Keratinocyte (primary cell): Measurements from ENCODE around the gene MAG.

Experiments used
- CTCF ChIP-seq, 3 experiments: IDR thresholded peaks in 1 of 3; conservative IDR thresholded peaks in 1 of 3; optimal IDR thresholded peaks in 1 of 3; 2 replicates in 2 of 3; 3 replicates in 1 of 3; pipeline versions ENCODE3 to v1.5.1; 2011; ENCODE audit warnings: low read length in 3 of 3, mild to moderate bottlenecking in 3 of 3, moderate library complexity in 2 of 3, control low read depth in 1 of 3, inconsistent platforms in 1 of 3; ENCODE audit not compliant: insufficient read depth in 2 of 3; ENCODE audit errors: extremely low read depth in 1 of 3
- EZH2 ChIP-seq: IDR thresholded peaks from one replicate; pipeline ENCODE4 v1.6.1; 2012; ENCODE audit warnings: inconsistent platforms, mild to moderate bottlenecking, low read length, moderate library complexity

DNA sequence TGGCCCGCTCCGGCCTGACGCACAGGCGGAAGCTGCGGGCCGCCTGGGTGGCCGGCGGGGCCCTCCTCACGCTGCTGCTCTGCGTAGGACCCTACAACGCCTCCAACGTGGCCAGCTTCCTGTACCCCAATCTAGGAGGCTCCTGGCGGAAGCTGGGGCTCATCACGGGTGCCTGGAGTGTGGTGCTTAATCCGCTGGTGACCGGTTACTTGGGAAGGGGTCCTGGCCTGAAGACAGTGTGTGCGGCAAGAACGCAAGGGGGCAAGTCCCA is 60.2 kb downstream of the MAG start:
- no peak for TF ChIP-seq CTCF (optimal IDR thresholded peaks at IDR 0.05 in 1 of 3, IDR thresholded peaks at IDR 0.05 in 1 of 3, conservative IDR thresholded peaks at IDR 0.05 in 1 of 3; ENCODE audit: extremely low read depth in 1 of 3, insufficient read depth in 2 of 3, low read length in 3 of 3)
- TF ChIP-seq EZH2 = no peak
